NCI-H187 (cell line): ENCODE measurements around the gene BOLA3.
"Not testable (repeated sequence)": the region's sequence is repeated elsewhere in the genome, so short reads cannot be mapped to it uniquely, and the experiment has no call there.

Source experiments
- DNase-seq, 2 experiments: peaks; one replicate each; lab custom pipeline; 2025; lab: John Stamatoyannopoulos, UW

Gene BOLA3

DNA sequence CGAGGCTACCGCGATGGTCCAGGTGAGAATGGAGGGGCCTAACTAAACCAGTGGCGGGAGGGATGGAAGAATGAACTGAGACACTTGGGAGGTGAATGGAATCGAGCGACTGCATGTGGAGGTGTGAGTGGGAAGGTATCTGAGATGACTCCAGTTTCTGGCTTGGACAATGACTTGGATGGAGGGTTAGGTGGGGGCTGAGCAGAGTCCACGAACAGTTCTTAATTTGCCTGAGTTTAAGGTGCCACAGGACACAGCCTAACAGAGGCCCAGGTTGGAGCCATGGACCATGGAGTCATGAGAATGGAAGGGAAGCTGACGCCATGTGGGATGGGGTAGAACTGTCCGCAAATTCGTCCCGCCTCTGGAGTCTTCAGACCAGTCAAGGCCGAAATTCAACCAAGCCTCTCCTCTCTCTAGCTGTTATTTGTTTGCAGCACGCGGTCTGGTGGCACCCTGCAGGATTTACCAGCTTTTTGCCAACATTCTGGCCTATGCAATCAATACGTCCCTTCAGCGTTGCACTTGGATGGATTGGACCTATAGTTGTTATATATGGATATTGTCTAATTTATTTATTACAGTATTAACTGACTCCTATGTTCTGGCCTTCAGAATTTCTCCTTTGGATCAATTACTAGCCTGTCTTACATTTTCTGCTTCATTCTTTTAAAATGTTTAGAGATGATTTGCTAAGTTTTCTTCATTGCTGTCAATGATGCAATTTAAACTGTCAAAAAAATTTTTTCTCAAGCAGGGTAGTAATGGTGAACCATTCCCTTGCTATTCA, 940 bp upstream of the BOLA3 start:
- DNase-seq: no peak

DNA sequence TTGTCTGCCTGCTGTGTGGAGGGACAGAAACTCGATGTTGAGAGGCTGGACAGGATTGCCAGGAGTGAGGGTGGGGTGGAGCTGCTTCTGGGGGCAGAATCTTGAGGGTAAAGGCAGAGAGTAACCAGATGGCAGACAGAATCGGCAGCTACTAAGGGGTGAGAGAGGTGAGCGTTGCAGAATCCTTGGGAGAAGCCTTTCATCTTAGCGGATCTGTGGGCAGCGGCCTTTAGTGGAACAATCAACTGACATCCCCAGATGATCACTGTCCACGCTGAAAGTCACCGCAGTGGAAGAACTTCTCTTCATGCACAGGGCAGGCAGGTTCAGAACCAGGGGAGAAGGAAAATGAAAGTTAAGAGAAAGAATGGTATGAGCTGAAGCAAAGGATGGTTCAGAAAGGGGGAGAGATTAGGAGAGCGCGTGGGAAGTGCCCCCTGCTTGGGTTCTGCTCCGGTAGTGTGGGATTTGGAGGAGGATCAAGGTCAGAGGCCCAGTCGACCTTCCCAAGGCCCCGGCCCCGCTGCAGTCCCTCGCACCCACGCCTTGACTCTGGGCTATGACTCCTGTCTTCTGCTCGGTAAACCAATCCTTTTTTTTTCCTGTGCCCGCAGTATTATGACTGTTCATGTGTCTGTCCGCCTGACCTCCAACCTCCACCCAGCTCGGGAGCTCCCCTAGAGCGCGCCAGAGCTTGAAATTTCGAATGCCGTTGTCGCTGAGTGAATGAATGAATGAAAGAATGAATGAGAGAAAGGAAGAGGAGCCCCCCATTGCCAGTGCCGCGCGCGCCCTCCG, 584 bp downstream of the BOLA3 start:
- DNase-seq: no peak

DNA sequence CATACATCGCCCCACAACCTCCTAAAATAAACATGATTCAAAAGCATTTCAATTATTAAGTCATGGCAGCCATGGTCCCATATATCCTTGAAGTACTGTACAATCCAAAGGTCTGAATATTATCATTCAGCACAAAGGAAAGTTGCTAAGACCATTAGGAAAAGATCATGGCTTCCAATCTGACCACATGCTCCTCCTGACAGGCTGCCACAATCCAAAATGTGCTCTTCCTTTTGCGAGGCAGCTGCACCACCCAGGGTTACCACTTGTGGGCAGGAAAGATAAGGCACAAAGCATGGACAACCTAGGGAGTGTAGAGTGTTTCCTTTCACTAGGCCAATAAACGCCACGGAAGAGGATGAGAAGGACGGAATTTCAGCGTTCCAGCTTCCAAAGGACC, 5.4 kb downstream of the BOLA3 start:
- no peak for DNase-seq

DNA sequence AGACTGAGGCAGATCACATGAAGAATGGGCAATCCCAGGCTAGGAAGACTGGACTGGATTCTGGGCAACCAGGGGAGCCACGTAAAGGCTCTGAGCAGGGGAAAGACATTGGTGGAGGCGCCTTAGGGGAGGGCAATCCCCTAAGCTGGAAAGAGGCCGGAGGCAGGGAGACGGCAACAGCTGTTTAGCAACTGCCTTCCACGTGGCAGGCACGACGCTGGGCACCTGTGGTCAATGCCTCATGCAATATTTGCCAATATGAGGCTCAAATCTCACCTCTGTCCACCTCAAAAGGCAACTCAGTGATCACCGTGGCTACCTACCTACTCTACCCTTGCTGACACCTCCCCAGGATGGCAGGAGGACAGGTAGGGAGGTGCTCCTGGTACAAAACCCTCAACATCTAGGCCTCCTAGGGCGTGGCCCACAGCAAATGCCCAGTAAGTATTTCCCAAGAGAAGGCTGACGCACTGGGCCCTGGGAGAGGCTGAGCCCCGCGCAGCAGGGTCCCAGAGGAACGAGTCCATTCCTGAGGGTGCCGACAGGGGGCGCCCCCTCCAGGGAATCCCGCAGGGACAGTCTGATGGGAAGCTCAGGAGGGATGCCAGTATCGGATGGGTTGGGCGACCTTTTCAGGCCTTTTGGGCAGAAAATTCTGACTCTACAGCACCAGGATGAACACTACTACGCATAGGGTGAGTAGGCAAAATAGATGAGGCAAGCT, 8.9 kb downstream of the BOLA3 start:
- DNase-seq: no peak

DNA sequence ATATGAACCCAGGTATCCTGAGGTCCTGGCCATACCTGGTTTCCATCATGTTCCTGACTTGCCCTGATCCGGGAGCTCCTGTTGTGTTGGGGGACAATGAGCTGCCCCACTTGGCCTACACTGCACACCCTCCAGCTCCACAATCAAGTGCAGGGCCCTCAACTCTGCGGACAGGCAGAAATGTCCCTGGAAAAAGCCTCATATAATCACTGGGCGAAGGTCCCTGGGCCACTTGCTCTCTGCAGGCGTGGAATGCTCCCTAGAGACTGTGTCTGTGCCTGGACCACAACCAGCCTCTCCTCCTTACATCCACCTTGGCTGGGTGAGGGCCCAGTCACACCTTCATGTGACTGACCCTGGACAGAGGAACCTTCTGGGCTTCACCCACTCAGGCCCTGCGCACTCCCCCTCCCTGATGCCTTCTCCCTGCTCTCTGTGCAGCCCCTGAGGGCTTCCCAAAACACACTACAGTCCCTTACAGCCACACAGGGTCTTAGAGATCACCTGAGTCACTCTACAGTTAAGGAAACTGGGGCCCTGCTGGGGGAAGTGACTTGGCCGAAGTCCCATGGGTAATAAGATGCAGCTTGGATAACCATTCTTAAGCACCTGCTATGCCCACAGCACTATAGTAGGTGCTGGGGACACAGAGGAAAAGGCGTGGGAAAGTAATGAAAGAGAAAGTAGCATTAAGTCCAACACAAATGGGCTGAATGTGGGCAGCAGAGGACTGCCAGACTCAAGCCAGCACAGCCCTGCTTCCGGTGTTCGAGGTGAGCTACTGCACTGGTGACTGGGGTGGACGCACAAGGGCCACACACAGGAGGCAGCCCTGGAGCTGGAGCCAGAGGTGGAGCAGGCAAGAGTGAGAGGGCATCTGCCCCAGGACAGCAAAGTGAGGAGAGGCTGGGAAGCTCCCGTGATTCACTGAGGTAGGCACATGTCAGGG, 9.8 kb downstream of the BOLA3 start:
- no peak for DNase-seq

DNA sequence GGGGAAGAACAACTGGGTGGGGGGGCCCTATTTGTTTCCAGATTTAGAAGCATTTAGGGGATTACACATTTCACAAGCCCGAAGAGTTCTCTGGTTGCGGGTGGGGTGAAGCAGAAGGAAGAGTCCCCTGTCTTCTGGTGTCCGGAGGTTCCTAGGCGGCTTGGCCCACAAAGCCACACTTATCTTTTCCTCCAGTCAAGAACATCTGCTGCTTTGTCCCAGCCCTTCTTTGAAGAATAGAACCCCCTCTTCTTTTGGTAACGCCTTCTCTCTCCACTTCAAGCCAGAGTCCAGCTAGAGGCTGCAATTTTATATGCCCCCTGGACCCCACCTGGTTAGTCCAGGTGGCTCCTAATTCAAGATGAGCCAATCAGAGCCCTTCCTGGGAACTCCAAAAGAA, 15.8 kb downstream of the BOLA3 start:
- no peak for DNase-seq

DNA sequence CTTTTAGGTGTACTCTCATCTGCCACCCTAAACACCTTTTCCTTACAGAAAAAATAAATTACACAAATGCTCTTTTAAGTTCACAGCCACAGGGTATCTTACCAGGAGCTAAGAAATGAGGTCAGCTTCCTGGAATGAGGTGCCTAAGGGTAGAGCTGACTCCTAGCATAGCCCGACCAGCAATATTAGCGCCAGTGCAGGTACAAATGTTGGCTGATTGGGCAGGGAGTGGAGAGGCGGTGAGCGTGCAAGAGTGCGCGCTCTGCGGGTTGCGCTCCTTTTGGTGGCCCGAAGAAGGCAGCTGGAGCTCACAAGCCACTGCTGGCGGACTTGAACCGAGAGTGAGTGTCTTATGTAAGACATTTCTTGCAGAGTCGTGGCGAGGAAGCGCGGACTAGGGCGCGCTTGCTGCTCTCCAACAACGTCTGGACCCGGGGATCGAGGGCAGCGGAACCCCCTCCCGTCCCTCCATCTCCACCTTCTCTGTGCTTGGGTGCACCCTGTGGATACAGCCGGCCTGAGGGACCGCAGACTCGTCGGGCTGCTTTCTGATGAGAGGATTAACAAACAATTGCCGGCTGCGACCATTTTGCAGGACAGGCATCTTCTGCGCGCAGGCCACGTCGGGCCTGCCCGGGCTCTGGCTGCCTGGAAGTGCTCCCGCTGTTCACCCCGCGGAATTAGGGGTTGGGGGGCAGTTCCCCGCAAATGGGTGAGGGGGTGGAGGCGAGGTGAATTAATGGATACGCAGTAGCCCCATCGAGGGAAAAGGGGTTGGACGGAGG, 17.3 kb downstream of the BOLA3 start:
- no peak for DNase-seq

DNA sequence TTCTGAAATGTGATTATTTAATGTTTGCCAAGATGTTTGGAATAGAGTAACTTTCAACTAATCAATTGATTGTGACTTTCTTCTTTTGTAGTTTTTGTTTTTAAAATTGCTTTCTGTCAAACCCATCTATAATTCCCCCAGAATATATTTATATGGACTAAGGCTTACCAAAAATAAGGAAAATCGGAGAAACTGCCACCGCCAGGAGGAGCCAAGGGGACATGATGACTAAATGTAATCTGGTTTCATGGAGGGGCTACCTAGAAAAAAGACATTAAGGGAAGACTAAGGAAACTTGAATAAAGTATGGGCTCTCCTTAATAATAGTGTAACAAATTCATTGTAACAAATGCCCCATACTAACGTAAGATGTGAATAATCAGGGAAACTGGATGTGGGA, 19.5 kb downstream of the BOLA3 start:
- DNase-seq: no peak

DNA sequence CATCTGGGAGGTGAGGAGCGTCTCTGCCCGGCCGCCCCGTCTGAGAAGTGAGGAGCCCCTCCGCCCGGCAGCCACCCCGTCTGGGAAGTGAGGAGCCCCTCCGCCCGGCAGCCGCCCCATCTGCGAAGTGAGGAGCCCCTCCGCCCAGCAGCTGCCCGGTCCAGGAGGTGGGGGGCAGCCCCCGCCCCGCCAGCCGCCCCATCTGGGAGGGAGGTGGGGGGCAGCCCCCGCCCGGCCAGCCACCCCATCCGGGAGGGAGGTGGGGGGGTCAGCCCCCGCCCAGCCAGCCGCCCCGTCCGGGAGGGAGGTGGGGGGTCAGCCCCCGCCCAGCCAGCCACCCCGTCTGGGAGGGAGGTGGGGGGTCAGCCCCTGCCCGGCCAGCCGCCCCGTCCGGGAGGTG, 23.8 kb downstream of the BOLA3 start:
- not testable (repeated sequence) for DNase-seq

DNA sequence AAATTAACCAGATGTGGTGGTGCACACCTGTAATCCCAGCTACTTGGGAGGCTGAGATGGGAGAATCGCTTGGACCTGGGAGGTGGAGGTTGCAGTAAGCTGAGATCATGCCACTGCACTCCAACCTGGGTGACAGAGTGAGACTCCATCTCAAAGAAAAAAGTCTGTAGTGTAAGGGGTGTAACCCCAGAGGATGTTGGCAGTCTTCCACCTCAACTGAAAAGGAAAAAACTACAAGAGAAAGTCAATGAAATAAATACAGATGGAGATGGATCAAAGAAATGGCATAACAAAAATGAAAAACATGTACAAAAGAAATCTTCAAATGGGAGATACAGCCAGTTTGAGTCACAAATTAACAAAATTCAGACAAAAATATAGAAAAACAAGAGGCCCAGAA, 25.9 kb downstream of the BOLA3 start:
- not testable (repeated sequence) for DNase-seq

DNA sequence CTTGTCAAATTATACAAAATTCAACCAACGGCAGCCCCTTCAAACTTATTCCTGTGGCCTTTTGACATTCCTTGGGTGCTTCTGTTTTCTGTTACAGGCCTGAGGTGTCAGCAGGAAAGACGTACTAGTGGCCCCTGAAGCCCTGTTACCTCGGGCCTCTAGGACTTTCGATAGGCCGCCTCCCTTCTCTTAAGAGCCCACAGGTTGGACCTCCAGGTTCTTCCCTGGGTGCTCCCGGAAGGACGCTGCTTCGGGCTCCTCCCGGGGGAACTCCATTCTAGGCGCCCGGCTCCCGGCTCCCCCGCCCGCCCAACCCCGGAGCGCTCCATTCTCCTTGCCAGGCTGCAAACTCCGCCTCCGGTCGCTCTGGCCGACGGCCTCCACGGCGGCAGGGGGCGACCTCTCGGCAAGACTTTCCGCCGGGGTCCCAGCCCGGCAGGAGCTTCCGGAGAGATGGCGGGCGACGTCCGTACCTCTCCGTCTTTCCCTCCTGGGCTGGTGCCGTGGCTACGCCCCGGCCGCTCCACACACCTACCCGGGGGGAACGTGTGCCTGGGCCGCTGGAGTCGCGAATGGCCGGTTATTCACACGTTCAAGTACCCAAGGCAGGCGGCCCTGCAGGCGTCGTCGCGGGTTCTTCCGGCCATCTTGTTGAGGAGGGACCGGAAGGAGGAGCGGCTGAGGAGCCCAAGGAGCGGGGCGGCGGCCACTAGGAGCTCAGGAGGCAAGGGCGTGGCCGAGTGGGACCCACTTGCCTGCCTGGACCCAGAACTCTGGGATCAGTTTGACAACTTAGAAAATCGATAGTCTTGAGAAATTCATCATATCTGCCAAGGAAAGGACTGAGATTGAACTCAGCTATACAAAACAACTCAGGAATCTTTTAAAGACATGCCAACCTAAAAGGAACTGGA, 27.5 kb downstream of the BOLA3 start:
- peak; percentile 61 to 86 for DNase-seq

DNA sequence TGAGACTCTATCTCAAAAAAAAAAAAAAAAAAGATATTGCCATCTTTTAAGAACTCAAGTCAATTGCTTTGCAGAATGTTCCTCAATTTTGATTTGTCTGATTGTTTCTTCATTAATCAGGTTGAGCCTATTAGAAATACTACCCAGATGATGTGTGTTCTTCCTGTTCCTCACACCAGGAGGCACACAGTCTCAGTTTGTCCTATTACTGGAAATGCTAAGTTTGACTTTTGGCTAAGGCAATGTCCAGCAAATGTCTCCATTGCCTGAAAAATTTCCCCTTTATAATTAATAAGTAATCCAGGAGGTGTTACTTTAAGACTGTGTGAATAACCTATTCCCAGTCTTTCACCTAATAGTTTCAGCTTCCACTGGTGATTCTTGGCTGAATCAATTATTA, 28.4 kb downstream of the BOLA3 start:
- no peak for DNase-seq

DNA sequence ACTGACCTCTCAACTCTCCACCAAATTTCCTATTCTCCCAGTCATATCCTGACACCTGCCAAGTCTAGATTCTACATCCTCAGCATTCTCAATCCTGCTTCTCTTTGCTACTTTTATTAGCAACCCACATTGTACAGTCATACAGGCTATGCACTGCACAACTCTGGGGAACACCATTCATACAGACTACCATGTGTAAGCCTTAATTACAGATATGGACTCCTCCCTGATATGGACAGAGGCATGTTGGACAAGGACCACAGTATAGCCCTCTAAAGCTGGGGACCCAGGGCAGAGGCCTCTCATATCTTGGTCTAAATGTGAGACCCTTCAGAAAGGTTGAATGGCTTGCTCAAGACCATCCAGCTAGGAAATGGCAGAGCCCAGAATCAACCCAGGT, 36.3 kb downstream of the BOLA3 start:
- no peak for DNase-seq

DNA sequence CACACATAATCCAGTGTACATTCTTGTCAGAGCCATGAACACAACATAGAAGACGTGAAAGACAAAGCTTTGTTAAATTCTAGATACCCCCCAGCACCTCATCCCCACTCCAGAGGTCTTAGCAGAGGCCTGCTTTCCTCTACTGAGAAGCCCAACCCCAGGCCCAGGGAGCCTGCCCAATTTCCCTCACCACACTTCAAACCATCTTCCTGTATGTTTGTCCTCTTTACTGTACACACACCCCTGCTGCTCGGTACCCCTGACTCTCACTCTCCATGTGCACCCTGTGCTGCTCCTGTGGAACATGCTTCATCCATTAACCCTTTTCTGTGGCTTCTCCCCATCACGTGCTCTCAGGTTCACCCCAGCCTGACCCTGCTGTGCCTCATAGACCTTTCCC, 37.2 kb downstream of the BOLA3 start:
- DNase-seq: no peak

DNA sequence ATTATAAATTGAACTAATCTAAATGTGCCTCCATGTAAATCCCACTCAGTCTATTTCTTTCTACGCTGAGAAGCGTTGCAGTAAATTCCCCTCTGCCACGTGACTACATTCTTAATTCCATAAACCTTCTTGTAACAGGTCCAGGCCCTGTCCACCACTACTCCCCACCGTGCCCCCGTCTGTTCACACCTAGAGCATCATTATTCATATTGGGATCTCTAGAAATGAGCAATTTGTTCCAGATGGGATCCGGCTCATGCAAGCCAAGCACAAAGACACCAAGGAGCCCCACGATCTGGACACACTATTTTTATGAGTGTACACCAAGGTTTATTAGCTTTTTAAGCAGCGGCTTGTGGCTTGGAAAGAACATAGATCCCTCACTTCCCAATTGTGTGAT, 38.2 kb downstream of the BOLA3 start:
- no peak for DNase-seq

DNA sequence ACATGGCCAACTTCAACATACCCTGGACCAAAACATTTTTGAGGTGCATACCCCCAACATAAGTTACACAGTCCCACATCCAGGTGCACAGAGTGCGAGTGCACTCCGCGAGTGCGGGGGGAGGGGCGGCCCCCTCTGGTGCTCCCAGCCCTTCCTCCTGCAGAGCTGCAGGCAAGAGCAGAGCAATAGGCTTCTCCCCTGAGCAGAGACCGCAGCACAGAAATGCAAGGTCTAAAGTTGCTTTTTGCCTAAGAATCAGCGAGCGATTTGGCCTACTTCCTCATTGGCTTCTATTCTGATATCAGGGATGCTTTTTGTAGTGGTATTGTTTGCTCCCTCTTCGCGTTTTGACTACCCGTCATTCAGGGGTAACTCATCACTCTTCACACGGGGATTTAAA, 40.6 kb downstream of the BOLA3 start:
- no peak for DNase-seq

DNA sequence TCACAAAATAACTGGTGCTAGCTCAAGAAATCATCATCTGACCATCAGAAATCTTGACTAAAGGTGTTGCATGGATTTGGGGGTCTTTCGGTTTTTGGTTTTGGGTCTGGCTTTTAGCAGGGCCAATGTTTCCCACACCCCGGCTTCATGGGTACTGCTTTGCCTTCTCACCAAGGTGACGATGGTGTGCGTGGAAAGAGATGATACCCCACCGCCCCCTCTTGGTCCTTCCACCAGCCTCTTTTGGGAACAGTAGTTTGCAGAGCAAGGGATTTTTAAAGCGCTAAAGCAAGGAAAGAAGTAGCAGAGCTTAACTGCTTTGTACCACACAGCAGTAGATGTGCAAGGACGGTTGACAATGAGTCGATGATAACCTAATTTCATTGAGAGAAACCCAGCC, 42.3 kb downstream of the BOLA3 start:
- no peak for DNase-seq

DNA sequence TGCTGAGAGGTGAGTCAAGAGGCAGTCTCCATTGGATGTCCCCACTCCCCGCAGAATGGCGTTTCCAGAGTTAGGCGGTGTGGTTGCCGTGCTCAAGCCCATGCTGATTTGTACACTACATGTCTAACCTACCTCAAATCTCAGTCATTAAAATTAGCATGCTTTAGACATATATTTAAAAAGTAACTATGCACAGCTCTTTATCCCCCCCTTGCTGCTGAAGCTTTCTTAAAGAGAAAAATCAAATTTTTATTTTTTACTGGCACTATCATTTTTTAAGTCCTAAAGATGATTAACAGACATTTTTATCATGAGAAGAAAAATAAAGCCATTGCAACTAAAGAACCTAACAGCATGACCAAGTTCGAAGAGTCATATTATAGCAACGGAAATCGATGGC, 42.9 kb downstream of the BOLA3 start:
- no peak for DNase-seq

DNA sequence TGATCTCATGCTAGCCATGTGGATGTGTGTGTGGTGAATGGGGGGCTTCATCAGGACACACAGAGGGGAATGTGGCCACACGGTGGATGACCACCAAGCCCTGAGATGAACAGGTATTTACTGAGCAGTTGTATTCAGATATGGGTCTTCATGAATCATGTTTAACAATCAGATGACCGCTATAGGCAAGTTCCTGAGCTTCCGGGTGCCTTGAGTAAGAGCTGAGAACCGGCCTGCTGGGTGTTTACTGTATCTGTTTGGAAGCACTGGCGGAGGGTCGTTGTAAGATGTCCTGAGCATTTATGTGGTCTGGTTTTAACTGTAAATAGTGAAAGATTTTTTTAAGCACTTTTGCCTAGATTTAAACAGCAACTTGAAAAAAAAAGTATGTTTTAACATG, 43.9 kb downstream of the BOLA3 start:
- DNase-seq: no peak

DNA sequence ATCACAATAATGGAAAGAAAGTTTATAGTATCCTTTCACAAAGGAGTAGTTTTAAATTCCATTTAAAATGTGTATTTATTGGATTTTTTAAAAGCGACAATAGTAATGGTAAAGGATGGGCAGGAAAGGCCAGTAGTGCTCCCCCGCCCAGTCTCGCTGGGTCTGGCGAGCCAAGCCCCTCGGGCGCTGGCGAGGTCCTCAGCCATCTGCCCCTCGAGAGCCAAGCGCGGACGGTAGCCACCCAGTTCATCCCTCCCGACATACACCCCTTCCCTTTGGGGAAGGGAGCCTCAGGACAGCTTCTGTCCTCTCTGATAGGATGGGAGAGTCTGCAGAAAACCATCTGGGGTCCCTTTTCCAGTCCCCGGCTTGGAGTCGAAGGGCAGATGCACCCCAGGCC, 45.2 kb downstream of the BOLA3 start:
- no peak for DNase-seq
